GM23248 (cell line): ENCODE results near the gene NME9. TPM values are rescaled to one million over a fixed set of nuclear protein-coding genes. Genes with fewer than 3 reads are reported as not detected.

Experiments used
- DNase-seq: peaks from one replicate; pipeline ENCODE4 v3.0.0-alpha.2; 2015
- H2AFZ ChIP-seq: fragments of 200-600 bp; sonication (generic); 2 replicates; pipeline ENCODE4 v1.6.1; 2016; ENCODE audit warnings: antibody characterized with exemption
- H3F3A ChIP-seq: fragments of 200-600 bp; sonication (generic); 2 replicates; pipeline ENCODE4 v1.6.1; 2016; ENCODE audit warnings: mild to moderate bottlenecking, antibody characterized with exemption, mixed run types; ENCODE audit not compliant: insufficient read depth
- H3K27ac ChIP-seq: fragments of 200-600 bp; sonication (generic); 2 replicates; pipeline ENCODE4 v1.5.1; 2016; ENCODE audit warnings: mild to moderate bottlenecking
- H3K27me3 ChIP-seq: fragments of 200-600 bp; sonication (generic); replicated peaks from 2 replicates; pipeline ENCODE4 v1.6.1; 2016; ENCODE audit warnings: mild to moderate bottlenecking; ENCODE audit not compliant: insufficient read depth
- H3K36me3 ChIP-seq: fragments of 200-600 bp; sonication (generic); 2 replicates; pipeline ENCODE4 v1.6.1; 2016; ENCODE audit warnings: low read depth, mild to moderate bottlenecking
- H3K4me1 ChIP-seq: fragments of 200-600 bp; sonication (generic); 2 replicates; pipeline ENCODE4 v1.6.1; 2016; ENCODE audit warnings: mild to moderate bottlenecking; ENCODE audit not compliant: insufficient read depth
- H3K4me2 ChIP-seq: fragments of 200-600 bp; sonication (generic); one replicate; pipeline ENCODE4 v1.6.1; 2016; ENCODE audit warnings: mild to moderate bottlenecking; ENCODE audit not compliant: unreplicated experiment
- H3K4me3 ChIP-seq: fragments of 200-600 bp; sonication (generic); 2 replicates; pipeline ENCODE4 v1.5.1; 2016; ENCODE audit warnings: mild to moderate bottlenecking
- H3K79me2 ChIP-seq: fragments of 200-600 bp; sonication (generic); 2 replicates; pipeline ENCODE4 v1.6.1; 2016; ENCODE audit warnings: mild to moderate bottlenecking; ENCODE audit not compliant: insufficient read depth
- H3K9ac ChIP-seq: fragments of 200-600 bp; sonication (generic); 2 replicates; pipeline ENCODE4 v1.6.1; 2016; ENCODE audit warnings: mild to moderate bottlenecking
- H3K9me2 ChIP-seq: fragments of 200-600 bp; sonication (generic); 2 replicates; pipeline ENCODE4 v1.6.1; 2016; ENCODE audit warnings: mixed run types, mild to moderate bottlenecking, moderate library complexity; ENCODE audit not compliant: insufficient read depth
- H3K9me3 ChIP-seq: fragments of 200-600 bp; sonication (generic); one replicate; pipeline ENCODE4 v1.6.1; 2017; ENCODE audit warnings: low read depth
- H4K20me1 ChIP-seq: fragments of 200-600 bp; sonication (generic); 2 replicates; pipeline ENCODE4 v1.6.0; 2016; ENCODE audit not compliant: insufficient read depth
- EZH2 ChIP-seq: fragments of 200-600 bp; sonication (generic); IDR thresholded peaks from 2 replicates; pipeline ENCODE4 v1.6.1; 2018; ENCODE audit warnings: antibody characterized with exemption, mild to moderate bottlenecking; ENCODE audit not compliant: insufficient read depth, poor library complexity, severe bottlenecking
- EZH2phosphoT487 ChIP-seq: fragments of 200-600 bp; sonication (generic); IDR thresholded peaks from 2 replicates; pipeline ENCODE4 v1.6.1; 2018; ENCODE audit warnings: antibody characterized with exemption, moderate library complexity, mild to moderate bottlenecking, low read depth; ENCODE audit not compliant: insufficient read depth
- WGBS, 2 experiments: methylation state at CpG; one replicate each; pipeline ENCODE4 v1.1.6; 2015 to 2017; ENCODE audit warnings: low lambda C conversion rate in 2 of 2, low coverage in 1 of 2; ENCODE audit errors: missing lambda C conversion rate in 2 of 2; 5-methylcytosine and 5-hydroxymethylcytosine counted together
- in situ Hi-C: fragments of 300-500 bp; cut with MboI; formaldehyde crosslinking; loops from 2 replicates; pipeline ENCODE4 v1.15.0; 2020
- polyA plus RNA-seq: library from polyadenylated mRNA; unstranded; fragments of >200 nt; fragmentation: Nextera tagmentation; extraction: Ambion mirVana; gene quantifications from 2 replicates; pipeline ENCODE4 v1.2.1, GENCODE V29; 2016
- total RNA-seq: library from RNA; depleted of rRNA; stranded (reverse); fragments of >200 nt; shearing (Covaris generic); gene quantifications from 2 replicates; pipeline ENCODE4 v1.2.3, GENCODE V29; 2014

Gene NME9
- total and polyA plus RNA-seq, 2 experiments from 2014 or later = 0.14 TPM; not detected in 1

DNA sequence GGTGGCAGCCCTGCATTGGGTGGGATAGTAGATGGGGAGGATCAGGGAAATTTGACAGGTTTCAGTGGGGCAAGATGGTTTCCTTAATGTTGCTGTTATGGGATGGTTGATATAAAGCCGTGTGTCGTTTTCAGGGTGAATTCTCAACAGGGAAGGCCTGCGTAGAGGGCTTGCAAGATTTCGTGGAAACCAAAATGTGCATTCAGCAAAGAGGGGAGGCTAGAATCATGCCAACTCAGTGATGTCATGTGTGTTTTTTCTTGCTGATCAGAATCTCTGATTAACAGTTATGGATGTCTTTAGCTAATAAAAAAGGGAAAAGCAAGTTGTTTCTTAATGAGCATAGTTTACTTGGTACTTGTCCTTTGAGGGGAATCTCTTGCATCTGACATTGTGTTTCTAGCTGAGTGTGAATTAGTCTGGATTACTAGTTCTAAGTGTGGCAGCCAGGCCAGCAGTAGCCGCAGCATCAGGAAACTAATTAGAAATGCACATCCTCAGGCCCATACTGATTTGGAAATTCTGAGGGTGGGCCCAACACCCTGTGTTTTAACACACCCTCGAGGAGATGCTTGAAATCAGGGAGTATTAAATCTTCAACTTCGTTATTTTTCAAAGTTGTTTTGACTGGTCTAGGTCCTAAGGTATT is 43.6 kb upstream of the NME9 start:
- H3K79me2 ChIP-seq = peaks cover 88% of the 10 kb centered on the region
- H3K4me2 ChIP-seq = no peak overlapping the region
- peaks cover 8% of the 10 kb centered on the region; the same call in 1 of the 2 replicates for H3K36me3 ChIP-seq
- no peak overlapping the region for H3K9ac ChIP-seq
- in situ Hi-C loops = no loop called here
- no peak for DNase-seq
- no peak overlapping the region for H3K27ac ChIP-seq
- 91 to 92% methylated on average over 7 of the region's 7 CpGs for WGBS, 2 experiments
- H3K9me2 ChIP-seq = no peaks in the 10 kb centered on the region
- no peaks in the 10 kb centered on the region for H3K27me3 ChIP-seq
- H3F3A ChIP-seq = no peaks in the 10 kb centered on the region
- no peak for TF ChIP-seq EZH2
- TF ChIP-seq EZH2phosphoT487 = no peak
- H3K4me1 ChIP-seq = peaks cover under 1% of the 10 kb centered on the region; the same call in 1 of the 2 replicates
- H2AFZ ChIP-seq = no peak overlapping the region
- H4K20me1 ChIP-seq = no peaks in the 10 kb centered on the region
- H3K9me3 ChIP-seq = no peaks in the 10 kb centered on the region
- H3K4me3 ChIP-seq = no peak overlapping the region

DNA sequence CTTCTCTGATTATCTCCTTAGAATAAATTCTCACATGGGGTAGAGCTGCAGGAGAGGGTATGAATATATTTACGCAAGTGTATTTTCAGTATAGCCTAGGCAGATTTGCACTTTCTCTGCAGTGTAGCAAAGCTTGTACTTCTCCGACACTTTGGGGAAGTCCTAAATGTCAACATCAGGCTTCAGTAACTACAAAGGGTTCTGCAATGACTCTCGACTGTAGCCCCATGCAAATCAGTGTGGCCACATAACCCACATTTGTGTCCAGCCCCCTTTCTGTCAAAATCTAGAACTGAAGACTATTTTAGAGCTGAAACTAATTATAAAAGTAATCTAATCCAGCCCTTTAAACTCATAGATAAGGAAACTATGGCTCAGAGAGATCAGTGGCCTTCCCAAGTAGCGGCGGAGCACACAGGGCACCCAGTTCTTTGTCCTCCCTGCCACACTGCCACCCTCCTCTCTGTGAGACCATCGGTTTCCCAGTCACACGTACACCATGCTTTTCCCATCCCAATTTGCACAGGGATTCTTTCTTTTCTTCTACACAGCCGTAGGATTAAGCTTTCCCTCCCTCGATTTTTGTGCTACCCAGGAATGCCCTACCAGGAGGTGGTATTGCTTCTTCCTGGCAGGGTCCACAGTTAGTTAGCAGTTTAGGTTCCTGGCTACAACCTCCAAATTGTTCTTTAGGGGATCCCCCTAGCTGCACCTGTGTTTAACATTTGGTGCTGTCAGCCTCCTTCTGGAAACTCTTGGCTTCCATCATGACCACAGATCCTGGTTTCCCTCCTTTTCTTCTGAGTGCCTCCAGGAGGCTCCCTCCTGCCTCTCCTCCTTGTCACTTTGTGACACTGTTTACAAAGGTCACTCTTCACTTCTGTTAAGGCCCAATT is 41.7 kb upstream of the NME9 start:
- TF ChIP-seq EZH2 (no peak), EZH2phosphoT487 (no peak)
- Histone ChIP-seq H2AFZ (no peak overlapping the region), H4K20me1 (no peaks in the 10 kb centered on the region), H3F3A (no peaks in the 10 kb centered on the region), H3K79me2 (peaks cover 91% of the 10 kb centered on the region), H3K27ac (no peak overlapping the region), H3K4me2 (no peak overlapping the region), H3K36me3 (peaks cover 8% of the 10 kb centered on the region; the same call in 1 of the 2 replicates), H3K9me2 (no peaks in the 10 kb centered on the region), H3K4me3 (no peak overlapping the region), H3K9ac (no peak overlapping the region), H3K4me1 (peaks cover 12% of the 10 kb centered on the region), H3K27me3 (no peaks in the 10 kb centered on the region), H3K9me3 (no peaks in the 10 kb centered on the region)
- in situ Hi-C loops = no loop called here
- no peak for DNase-seq
- 93 to 96% methylated on average over 9 of the region's 9 CpGs for WGBS, 2 experiments

DNA sequence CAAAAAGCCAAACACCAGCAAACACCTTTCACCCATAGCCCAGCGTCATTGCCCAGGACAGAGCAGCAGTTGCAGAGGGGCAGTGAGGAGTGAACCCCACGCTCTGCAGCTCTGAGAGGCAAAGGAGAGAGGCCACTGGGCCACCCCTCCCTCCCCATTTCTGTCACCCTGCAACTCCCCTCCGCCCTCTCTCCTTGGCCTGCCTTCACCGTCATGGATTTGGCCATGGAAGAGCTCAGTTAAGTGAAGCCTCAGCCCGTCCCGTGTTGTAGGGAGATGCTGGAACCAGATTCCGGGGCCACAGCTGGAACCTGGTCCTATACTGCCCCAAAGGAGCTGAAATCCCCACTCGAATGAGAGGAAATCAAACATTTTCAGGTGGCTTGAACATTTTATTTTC is 40.7 kb upstream of the NME9 start:
- peaks cover 8% of the 10 kb centered on the region; the same call in 1 of the 2 replicates for H3K36me3 ChIP-seq

DNA sequence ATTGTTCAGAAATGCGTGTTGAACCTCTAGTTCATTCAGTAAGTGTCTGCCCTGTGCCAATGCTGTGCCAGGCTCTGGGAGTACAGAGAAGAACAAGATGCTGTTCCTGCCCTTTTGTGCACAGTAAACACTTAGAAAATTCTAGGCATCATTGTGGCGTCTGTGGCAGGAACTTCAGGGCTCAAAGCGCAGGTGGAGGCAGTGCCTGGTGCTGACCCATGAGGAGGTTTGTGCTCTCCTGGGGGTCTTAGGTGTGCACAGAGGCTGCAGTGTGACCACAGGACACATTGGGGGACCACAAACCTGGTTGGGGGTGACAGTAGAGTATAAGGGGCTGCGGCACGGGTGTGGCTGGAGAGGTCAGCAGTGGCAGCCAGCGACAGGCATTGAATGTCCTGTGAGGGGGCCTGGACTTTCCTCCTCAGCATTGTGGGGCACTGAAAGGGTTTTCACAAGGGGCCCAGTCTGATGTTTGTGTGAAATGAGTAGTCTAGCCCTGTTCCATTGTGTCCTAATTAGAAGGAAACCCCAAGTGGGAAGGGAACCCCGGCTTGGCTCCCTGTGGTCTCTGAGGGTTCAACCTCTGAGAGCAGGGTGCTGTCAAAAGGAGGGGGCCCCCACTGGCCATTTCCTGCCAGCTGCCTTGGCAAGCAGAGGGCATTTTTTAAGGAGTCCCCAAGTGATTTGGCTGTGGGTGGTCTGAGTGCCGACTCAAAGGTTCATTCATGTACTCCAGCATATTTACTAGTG is 39.7 kb upstream of the NME9 start:
- TF ChIP-seq EZH2 (no peak), EZH2phosphoT487 (no peak)
- H3K79me2 ChIP-seq = peaks cover 97% of the 10 kb centered on the region
- no peak overlapping the region for H2AFZ ChIP-seq
- H3K4me3 ChIP-seq = no peak overlapping the region
- H3K9me3 ChIP-seq = no peaks in the 10 kb centered on the region
- H3K36me3 ChIP-seq = peaks cover 3% of the 10 kb centered on the region; the same call in 1 of the 2 replicates
- no peaks in the 10 kb centered on the region for H3K9me2 ChIP-seq
- DNase-seq = no peak
- H3K9ac ChIP-seq = no peak overlapping the region
- in situ Hi-C loops = no loop called here
- 88 to 92% methylated on average over 8 of the region's 8 CpGs for WGBS, 2 experiments
- H3K27ac ChIP-seq = no peak overlapping the region
- H3K4me2 ChIP-seq = no peak overlapping the region
- H3K27me3 ChIP-seq = no peaks in the 10 kb centered on the region
- H3K4me1 ChIP-seq = peaks cover 12% of the 10 kb centered on the region
- H3F3A ChIP-seq = no peaks in the 10 kb centered on the region
- no peaks in the 10 kb centered on the region for H4K20me1 ChIP-seq

More for the DNA sequence above, 40.7 kb upstream of the NME9 start:
- no peak for DNase-seq
- H2AFZ ChIP-seq = no peak overlapping the region
- H3K79me2 ChIP-seq = peaks cover 97% of the 10 kb centered on the region
- no peaks in the 10 kb centered on the region for H3F3A ChIP-seq
- no peak overlapping the region for H3K4me2 ChIP-seq
- in situ Hi-C loops = no loop called here
- H3K4me1 ChIP-seq = peaks cover 12% of the 10 kb centered on the region
- no peak overlapping the region for H3K4me3 ChIP-seq
- H3K9me2 ChIP-seq = no peaks in the 10 kb centered on the region
- 83 to 86% methylated on average over 8 of the region's 8 CpGs for WGBS, 2 experiments
- no peak overlapping the region for H3K27ac ChIP-seq
- H3K9me3 ChIP-seq = no peaks in the 10 kb centered on the region
- TF ChIP-seq EZH2phosphoT487 = no peak
- no peak for TF ChIP-seq EZH2
- H3K27me3 ChIP-seq = no peaks in the 10 kb centered on the region
- H3K9ac ChIP-seq = no peak overlapping the region
- H4K20me1 ChIP-seq = no peaks in the 10 kb centered on the region
